Mammary epithelial cell (primary cell): ENCODE measurements around the gene TMEM106C.

Experiments
- EZH2 ChIP-seq: IDR thresholded peaks from 2 replicates; pipeline ENCODE4 v1.6.1; 2012; ENCODE audit warnings: low read length, inconsistent platforms, borderline replicate concordance
- TF ChIP-seq, protein P1 (sequence below), 2 donors: IDR thresholded peaks in 1 of 2; conservative IDR thresholded peaks in 1 of 2; 2 replicates each; pipeline ENCODE4 v1.5.1; 2011 to 2012; ENCODE audit warnings: inconsistent platforms in 2 of 2, low read length in 2 of 2, mild to moderate bottlenecking in 2 of 2, control low read depth in 1 of 2, low read depth in 1 of 2; ENCODE audit not compliant: insufficient read depth in 1 of 2; ENCODE audit errors: extremely low read depth in 1 of 2

DNA sequence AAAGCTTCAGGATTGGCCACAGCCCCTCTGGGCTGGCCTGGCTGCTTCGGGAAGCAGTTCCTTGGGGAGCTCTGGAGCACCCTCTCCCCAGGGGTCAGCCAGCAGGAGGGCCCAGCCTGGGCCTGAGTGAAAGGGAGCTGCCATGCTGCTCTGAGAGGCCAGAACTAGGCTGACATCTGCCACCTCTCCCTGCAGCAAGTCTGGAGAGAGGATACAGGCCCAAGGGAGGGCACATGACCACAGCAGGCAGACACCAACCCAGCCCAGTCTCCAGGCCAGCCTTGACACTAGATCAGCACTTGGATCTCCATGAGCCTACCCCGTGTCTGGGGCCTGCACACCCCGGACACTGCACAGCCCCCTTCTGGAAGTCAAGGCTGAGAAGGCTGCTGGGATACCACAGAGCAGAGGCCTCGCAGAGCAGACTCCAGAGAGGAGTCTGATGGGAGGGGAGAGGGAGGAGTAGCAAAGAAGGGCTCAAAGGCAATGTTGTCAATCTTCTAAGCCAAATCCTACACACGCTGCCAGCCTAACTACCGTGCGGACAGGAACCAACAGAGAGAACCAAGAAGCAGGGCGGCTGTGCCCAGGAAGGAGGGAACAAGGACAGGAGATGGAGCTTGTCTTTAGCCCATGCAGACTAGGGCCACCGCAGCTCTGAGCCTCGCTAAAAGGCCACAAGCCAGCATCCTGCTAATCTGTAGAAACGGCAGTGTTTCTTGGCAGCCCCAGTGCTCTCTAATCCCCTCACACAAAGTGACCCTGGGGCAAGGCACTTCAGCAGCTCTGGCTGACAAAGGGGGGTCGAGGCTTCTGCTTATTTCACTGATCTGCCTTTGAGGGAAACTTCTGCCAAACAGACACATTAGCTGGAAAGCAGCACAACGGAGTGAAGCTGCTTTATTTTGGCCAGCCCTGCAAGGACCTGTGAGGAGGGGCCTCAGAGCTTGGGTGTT lies 28.0 kb downstream of the TMEM106C start:
- TF ChIP-seq, protein P1, sequence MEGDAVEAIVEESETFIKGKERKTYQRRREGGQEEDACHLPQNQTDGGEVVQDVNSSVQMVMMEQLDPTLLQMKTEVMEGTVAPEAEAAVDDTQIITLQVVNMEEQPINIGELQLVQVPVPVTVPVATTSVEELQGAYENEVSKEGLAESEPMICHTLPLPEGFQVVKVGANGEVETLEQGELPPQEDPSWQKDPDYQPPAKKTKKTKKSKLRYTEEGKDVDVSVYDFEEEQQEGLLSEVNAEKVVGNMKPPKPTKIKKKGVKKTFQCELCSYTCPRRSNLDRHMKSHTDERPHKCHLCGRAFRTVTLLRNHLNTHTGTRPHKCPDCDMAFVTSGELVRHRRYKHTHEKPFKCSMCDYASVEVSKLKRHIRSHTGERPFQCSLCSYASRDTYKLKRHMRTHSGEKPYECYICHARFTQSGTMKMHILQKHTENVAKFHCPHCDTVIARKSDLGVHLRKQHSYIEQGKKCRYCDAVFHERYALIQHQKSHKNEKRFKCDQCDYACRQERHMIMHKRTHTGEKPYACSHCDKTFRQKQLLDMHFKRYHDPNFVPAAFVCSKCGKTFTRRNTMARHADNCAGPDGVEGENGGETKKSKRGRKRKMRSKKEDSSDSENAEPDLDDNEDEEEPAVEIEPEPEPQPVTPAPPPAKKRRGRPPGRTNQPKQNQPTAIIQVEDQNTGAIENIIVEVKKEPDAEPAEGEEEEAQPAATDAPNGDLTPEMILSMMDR (conservative IDR thresholded peaks at IDR 0.05 in 1 of 2, IDR thresholded peaks at IDR 0.05 in 1 of 2; ENCODE audit: extremely low read depth in 1 of 2, insufficient read depth in 1 of 2, low read depth in 1 of 2, low read length in 2 of 2): no peak
- no peak for TF ChIP-seq EZH2
